Middle frontal gyrus (tissue), 1 donor: ENCODE data around the gene C2orf15.
"Not testable (repeated sequence)": the region's sequence is repeated elsewhere in the genome, so short reads cannot be mapped to it uniquely, and the experiment has no call there.

Experiments used
- DNase-seq: peaks from one replicate; pipeline ENCODE4 v3.0.0-alpha.2; 2015; ENCODE audit warnings: low spot score; ENCODE audit errors: extremely low spot score

The C2orf15 gene

GRCh38 chr2:99141110-99142108 is at the start of gene C2orf15:
Gene C2orf15, plus strand, starts transcription at chr2:99141707. Its CDS starts 8,852 bp downstream, at chr2:99150559.
- DNase-seq: peak; percentile 82

- no peak for DNase-seq
Measured at GRCh38 chr2:99096728-99097127, 44.8 kb upstream of the C2orf15 start.

GRCh38 chr2:99101697-99102096 is 39.8 kb upstream of the C2orf15 start:
- DNase-seq: no peak

GRCh38 chr2:99104006-99104405 is 37.5 kb upstream of the C2orf15 start:
- DNase-seq: no peak

- DNase-seq: no peak
Measured at GRCh38 chr2:99106913-99107312, 34.6 kb upstream of the C2orf15 start.

GRCh38 chr2:99111236-99111635 is 30.3 kb upstream of the C2orf15 start:
- no peak for DNase-seq

GRCh38 chr2:99111945-99112344 is 29.6 kb upstream of the C2orf15 start:
- no peak for DNase-seq

GRCh38 chr2:99112617-99113016 is 28.9 kb upstream of the C2orf15 start:
- DNase-seq: no peak

- no peak for DNase-seq
Measured at GRCh38 chr2:99127981-99128380, 13.5 kb upstream of the C2orf15 start.

GRCh38 chr2:99135044-99135556 is 6.4 kb upstream of the C2orf15 start:
- not testable (repeated sequence) for DNase-seq

- no peak for DNase-seq
Measured at GRCh38 chr2:99139003-99139402, 2.5 kb upstream of the C2orf15 start.

- no peak for DNase-seq
Measured at GRCh38 chr2:99140056-99140859, 1.2 kb upstream of the C2orf15 start.

- no peak for DNase-seq
Measured at GRCh38 chr2:99140860-99141109, 722 bp upstream of the C2orf15 start.

GRCh38 chr2:99150706-99151105 is 9.2 kb downstream of the C2orf15 start:
- no peak for DNase-seq

- DNase-seq: no peak
Measured at GRCh38 chr2:99152199-99152895, 10.8 kb downstream of the C2orf15 start.

GRCh38 chr2:99153921-99154604 is 12.6 kb downstream of the C2orf15 start:
- no peak for DNase-seq

- DNase-seq: peak; percentile 85
Measured at GRCh38 chr2:99154643-99155536, 13.4 kb downstream of the C2orf15 start, which contains the start of the genes LIPT1 and TSGA10. Gene LIPT1, plus strand, starts transcription at chr2:99154967. Its CDS starts 6,991 bp downstream, at chr2:99161958. Gene TSGA10, minus strand, starts transcription at chr2:99154942. Its CDS starts 45,503 bp downstream, at chr2:99109439.

GRCh38 chr2:99156891-99157290 is 15.4 kb downstream of the C2orf15 start:
- DNase-seq: no peak

GRCh38 chr2:99158599-99158998 is 17.1 kb downstream of the C2orf15 start:
- no peak for DNase-seq

GRCh38 chr2:99159594-99159993 is 18.1 kb downstream of the C2orf15 start:
- DNase-seq: no peak
